ENCODE data around the gene YDJC. TPM values are rescaled to one million over a fixed set of nuclear protein-coding genes. Genes with fewer than 3 reads are reported as not detected.
"Not testable (repeated sequence)": the region's sequence is repeated elsewhere in the genome, so short reads cannot be mapped to it uniquely, and the experiment has no call there.

YDJC gene
- total and polyA plus RNA-seq, 7 donors, result 2.4 to 5.8 (median 4.0) TPM

DNA sequence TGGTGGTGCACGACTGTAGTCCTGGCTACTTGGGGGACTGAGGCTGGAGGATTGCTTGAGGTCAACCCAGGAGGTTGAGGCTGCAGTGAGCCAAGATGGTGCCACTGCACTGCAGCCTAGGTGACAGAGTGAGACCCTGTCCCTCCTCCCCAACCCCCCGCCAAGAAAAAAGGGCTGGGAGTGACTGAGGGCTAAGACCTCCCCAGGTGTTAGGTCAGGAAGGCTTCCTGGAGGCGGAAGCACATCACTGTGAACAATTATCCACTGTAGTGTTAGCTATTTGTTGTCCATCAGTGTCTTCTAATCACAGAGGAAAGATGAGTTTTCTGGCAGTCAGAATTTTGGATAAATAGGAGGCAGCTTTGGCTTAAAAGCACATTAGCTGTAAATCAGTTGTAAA is 8.8 kb downstream of the YDJC start:
- intact Hi-C loops (cut with DNase I), result no loop called here
- Histone ChIP-seq H3K9me3 (no peaks in the 10 kb centered on the region), H3K27ac (no peak overlapping the region), H3K4me1 (peaks cover 33% of the 10 kb centered on the region), H3K27me3 (ENCODE audit: insufficient read depth in 3 of 3, low read length in 2 of 3) (no peaks in the 10 kb centered on the region), H3K4me3 (no peak overlapping the region), H3K36me3 (ENCODE audit: insufficient read depth in 1 of 2, low read depth in 1 of 2) (peaks cover 0 to 17% of the 10 kb centered on the region in 2 donors)
- no peak for ATAC-seq
- TF ChIP-seq, protein P1, sequence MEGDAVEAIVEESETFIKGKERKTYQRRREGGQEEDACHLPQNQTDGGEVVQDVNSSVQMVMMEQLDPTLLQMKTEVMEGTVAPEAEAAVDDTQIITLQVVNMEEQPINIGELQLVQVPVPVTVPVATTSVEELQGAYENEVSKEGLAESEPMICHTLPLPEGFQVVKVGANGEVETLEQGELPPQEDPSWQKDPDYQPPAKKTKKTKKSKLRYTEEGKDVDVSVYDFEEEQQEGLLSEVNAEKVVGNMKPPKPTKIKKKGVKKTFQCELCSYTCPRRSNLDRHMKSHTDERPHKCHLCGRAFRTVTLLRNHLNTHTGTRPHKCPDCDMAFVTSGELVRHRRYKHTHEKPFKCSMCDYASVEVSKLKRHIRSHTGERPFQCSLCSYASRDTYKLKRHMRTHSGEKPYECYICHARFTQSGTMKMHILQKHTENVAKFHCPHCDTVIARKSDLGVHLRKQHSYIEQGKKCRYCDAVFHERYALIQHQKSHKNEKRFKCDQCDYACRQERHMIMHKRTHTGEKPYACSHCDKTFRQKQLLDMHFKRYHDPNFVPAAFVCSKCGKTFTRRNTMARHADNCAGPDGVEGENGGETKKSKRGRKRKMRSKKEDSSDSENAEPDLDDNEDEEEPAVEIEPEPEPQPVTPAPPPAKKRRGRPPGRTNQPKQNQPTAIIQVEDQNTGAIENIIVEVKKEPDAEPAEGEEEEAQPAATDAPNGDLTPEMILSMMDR (IDR thresholded peaks at IDR 0.05), result no peak
- WGBS, 3 donors, result 95 to 100% (median 98%) methylated on average over 3 of the region's 3 CpGs
- DNase-seq, result no peak

DNA sequence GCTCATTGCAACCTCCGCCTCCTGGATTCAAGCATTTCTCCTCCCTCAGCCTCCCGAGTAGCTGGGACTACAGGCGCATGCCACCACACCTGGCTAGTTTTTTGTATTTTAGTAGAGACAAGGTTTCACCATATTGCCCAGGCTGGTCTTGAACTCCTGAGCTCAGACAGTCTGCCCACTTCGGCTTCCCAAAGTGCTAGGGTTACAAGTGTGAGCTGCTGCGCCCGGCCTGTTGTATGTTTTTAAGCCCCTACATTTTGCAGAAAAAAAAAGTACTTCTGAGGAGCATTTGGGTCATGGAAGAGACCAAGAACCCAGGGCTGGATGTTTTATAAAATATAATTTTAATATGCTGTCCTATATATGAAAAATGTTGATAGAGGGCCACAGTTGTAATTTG is 12.5 kb downstream of the YDJC start:
- H3K9me3 ChIP-seq; H3K4me1 ChIP-seq; intact Hi-C loops (cut with DNase I); H3K4me3 ChIP-seq; ATAC-seq; H3K27me3 ChIP-seq (ENCODE audit: insufficient read depth in 3 of 3, low read length in 2 of 3); H3K27ac ChIP-seq; DNase-seq: not testable (repeated sequence)
- peaks cover 0 to 30% of the 10 kb centered on the region in 2 donors for H3K36me3 ChIP-seq (ENCODE audit: insufficient read depth in 1 of 2, low read depth in 1 of 2)
- 94 to 97% (median 95%) methylated on average over 6 of the region's 6 CpGs for WGBS, 3 donors

DNA sequence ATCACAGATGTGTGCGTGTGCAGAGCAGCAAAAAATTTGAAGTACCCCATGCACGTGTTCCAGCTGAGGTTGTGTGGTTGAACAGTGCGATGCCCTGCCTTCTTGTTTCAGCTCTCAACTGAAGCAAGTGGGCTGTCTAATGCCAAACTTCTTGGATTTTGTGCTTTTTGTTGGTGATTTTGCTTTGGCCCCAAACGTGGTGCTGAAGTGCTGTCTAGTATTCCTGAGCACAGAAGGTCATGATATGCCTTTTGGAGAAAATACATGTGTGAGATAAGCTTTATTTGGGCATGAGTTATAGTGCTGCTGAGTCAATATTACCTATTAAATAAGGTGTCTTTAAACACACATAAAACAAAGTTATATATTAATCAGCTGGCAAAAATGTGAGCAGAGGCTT is 14.1 kb downstream of the YDJC start:
- intact Hi-C loops (cut with DNase I), result loop anchor here in 1 of 2 donors (2.0 kb wide), 1 partner anchor 15 kb away; no protein-coding TSS in a partner anchor
- WGBS, 3 donors, result 83 to 89% (median 84%) methylated on average over 4 of the region's 4 CpGs
- TF ChIP-seq, protein P1 (IDR thresholded peaks at IDR 0.05), result no peak
- DNase-seq (no peak), ATAC-seq (no peak)
- Histone ChIP-seq H3K4me1 (peaks cover 7% of the 10 kb centered on the region), H3K36me3 (ENCODE audit: insufficient read depth in 1 of 2, low read depth in 1 of 2) (peaks cover 0 to 38% of the 10 kb centered on the region in 2 donors), H3K27ac (no peak overlapping the region), H3K27me3 (ENCODE audit: insufficient read depth in 3 of 3, low read length in 2 of 3) (no peaks in the 10 kb centered on the region), H3K4me3 (no peak overlapping the region), H3K9me3 (no peaks in the 10 kb centered on the region)

DNA sequence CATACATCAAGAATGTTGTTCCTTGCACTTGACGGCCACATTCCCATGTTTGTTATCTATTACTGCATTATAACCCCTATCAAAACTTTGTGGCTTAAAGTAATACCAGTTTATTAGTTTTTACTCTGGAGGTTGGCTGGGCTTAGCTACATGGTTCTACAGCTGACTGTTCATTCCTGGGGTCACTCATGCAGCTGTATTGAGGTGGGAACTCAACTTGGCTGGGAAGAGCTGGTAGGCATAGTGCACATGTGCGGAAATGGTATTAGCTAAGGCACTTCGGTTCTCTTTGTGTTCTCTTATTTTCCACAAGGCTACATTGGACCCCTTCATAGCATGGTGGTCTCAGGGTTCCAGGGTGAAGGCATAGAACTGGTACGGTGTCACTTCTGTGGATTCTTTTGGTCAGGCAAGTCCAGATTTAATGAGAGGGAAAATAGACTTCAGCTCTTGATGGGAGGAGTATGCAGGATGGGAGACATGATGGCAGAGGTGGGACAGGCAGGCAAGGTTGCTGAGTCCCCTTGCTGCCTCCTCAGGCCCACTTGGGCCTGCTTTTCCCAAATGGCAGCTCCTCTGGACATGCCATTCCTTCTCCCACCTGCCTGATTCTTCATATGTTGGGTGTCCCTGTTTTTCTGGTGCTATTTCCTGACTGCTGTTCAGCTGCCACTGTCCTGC is 16.1 kb downstream of the YDJC start:
- 79 to 95% (median 84%) methylated on average over 4 of the region's 4 CpGs for whole genome bisulfite sequencing, 3 donors
- H3K27me3 ChIP-seq (ENCODE audit: insufficient read depth in 3 of 3, low read length in 2 of 3), result no peaks in the 10 kb centered on the region
- no peak for DNase-seq
- no peaks in the 10 kb centered on the region for H3K4me1 ChIP-seq
- H3K27ac ChIP-seq, result no peak overlapping the region
- H3K9me3 ChIP-seq, result no peaks in the 10 kb centered on the region
- intact Hi-C loops (cut with DNase I), result loop anchor here in 1 of 2 donors (2.0 kb wide), 1 partner anchor 13 kb away; no protein-coding TSS in a partner anchor
- no peak for ATAC-seq
- peaks cover 0 to 43% of the 10 kb centered on the region in 2 donors for H3K36me3 ChIP-seq (ENCODE audit: insufficient read depth in 1 of 2, low read depth in 1 of 2)
- H3K4me3 ChIP-seq, result no peak overlapping the region
- TF ChIP-seq, protein P1 (IDR thresholded peaks at IDR 0.05), result no peak

DNA sequence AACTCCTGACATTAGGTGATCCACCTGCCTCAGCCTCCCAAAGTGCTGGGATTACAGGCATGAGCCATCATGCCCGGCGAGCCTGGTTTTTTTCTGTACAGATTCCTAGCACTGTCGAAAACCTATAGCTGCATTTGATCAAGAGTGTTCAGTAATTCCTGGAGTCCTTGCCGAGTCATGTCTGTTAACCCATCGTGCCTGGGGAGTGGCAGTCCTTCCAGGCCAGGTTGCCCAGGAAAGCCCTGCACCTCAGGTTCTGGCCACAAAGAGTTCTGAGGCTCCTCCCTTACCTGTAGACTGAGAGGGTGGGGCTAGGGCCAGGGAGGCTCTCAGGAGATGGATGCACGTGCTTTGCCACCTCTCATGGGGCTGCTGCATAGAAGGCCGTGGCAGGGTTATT is 17.0 kb downstream of the YDJC start:
- peaks cover 0 to 43% of the 10 kb centered on the region in 2 donors for H3K36me3 ChIP-seq (ENCODE audit: insufficient read depth in 1 of 2, low read depth in 1 of 2)
- H3K4me1 ChIP-seq, result no peaks in the 10 kb centered on the region
- no peaks in the 10 kb centered on the region for H3K27me3 ChIP-seq (ENCODE audit: insufficient read depth in 3 of 3, low read length in 2 of 3)
- no peak overlapping the region for H3K27ac ChIP-seq
- no peaks in the 10 kb centered on the region for H3K9me3 ChIP-seq
- TF ChIP-seq, protein P1 (IDR thresholded peaks at IDR 0.05), result no peak
- peak in 2 of 4 donors; percentile 28 to 47 for ATAC-seq
- H3K4me3 ChIP-seq, result no peak overlapping the region
- intact Hi-C loops (cut with DNase I), result no loop called here
- DNase-seq, result no peak
- 87 to 91% (median 89%) methylated on average over 7 of the region's 7 CpGs for WGBS, 3 donors
